ACC112 (cell line): ENCODE results near the gene ORC4.

Source experiments
- H2AFZ ChIP-seq: fragments of 200-600 bp; sonication (generic); one replicate; pipeline ENCODE4 v1.6.0; 2017; ENCODE audit warnings: antibody characterized with exemption, low read length; ENCODE audit not compliant: unreplicated experiment
- H3K27ac ChIP-seq: fragments of 200-600 bp; sonication (generic); 2 replicates; pipeline ENCODE4 v1.5.1; 2014; ENCODE audit warnings: low read depth, mild to moderate bottlenecking, antibody characterized with exemption, low read length, moderate library complexity
- H3K27me3 ChIP-seq: fragments of 200-600 bp; sonication (generic); 2 replicates; pipeline ENCODE4 v1.6.1; 2014; ENCODE audit warnings: mild to moderate bottlenecking, antibody characterized with exemption, low read length, moderate library complexity, mixed read lengths; ENCODE audit not compliant: insufficient read depth
- H3K36me3 ChIP-seq: fragments of 200-600 bp; sonication (generic); 2 replicates; pipeline ENCODE4 v1.6.1; 2016; ENCODE audit warnings: mild to moderate bottlenecking, antibody characterized with exemption, low read length, moderate library complexity, mixed read lengths; ENCODE audit not compliant: insufficient read depth
- H3K4me1 ChIP-seq: fragments of 200-600 bp; sonication (generic); one replicate; pipeline ENCODE4 v1.6.1; 2016; ENCODE audit warnings: low read length, mixed read lengths; ENCODE audit not compliant: insufficient read depth, unreplicated experiment, control insufficient read depth
- H3K4me3 ChIP-seq: fragments of 200-600 bp; sonication (generic); 2 replicates; pipeline ENCODE4 v1.5.1; 2014; ENCODE audit warnings: mild to moderate bottlenecking, low read depth, low read length
- H3K79me2 ChIP-seq: fragments of 200-600 bp; sonication (generic); one replicate; pipeline ENCODE4 v1.6.0; 2016; ENCODE audit warnings: low read length; ENCODE audit not compliant: control insufficient read depth, unreplicated experiment, insufficient read depth

ORC4 gene

GRCh38 chr2:148042219-148042618, 21.7 kb upstream of the ORC4 start:
- H3K27me3 ChIP-seq, result no peaks in the 10 kb centered on the region
- H2AFZ ChIP-seq, result no peak overlapping the region
- peaks cover 6% of the 10 kb centered on the region for H3K4me1 ChIP-seq
- no peak overlapping the region for H3K4me3 ChIP-seq
- H3K36me3 ChIP-seq, result 0 out of 2 replicates have a peak, but pooled peaks cover 3% of the 10 kb centered on the region
- peaks cover 13% of the 10 kb centered on the region for H3K79me2 ChIP-seq
- H3K27ac ChIP-seq, result no peak overlapping the region

DNA sequence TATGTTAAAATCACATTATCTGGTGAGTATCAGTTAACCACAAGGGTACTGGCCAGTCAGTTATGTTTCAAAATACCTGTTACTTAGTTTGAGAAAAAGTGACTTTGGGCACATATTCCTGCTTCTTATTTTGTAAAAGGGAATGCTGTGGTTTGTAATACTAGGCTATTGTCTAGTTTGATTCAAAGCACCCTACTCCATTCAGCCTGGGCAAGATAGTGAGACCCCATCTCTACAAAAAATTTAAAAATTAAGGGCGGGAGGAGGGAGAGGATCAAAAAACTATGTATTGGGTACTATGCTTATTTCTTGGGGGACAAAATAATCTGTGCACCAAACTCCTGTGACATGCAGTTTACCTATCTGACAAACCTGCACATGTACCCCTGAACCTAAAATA, 19.2 kb upstream of the ORC4 start:
- Histone ChIP-seq H3K4me1 (peaks cover 6% of the 10 kb centered on the region), H3K79me2 (peaks cover 19% of the 10 kb centered on the region), H3K27me3 (no peaks in the 10 kb centered on the region), H3K4me3 (no peak overlapping the region), H2AFZ (no peak overlapping the region), H3K36me3 (0 out of 2 replicates have a peak, but pooled peaks cover 3% of the 10 kb centered on the region), H3K27ac (no peak overlapping the region)

DNA sequence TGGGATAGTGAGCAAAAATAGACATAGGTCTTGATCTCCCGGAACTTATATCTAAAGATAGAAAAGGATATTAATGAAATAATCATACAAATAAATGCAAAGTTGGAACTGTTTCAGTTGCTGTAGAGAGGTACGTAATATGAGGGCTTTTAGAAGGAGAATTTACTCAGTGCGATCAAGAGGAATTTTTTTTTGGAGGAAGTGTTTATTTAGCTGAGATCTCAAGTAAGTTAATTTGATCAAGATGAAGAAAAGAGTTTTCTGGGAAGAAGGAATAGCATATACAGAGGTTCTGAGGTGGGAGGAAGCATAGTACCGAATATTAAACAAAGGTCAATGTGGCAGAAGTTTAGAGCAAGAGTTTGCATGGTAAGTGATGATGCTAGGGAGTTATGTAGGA, 11.7 kb upstream of the ORC4 start:
- Histone ChIP-seq H3K27me3 (no peaks in the 10 kb centered on the region), H3K36me3 (no peaks in the 10 kb centered on the region), H3K4me3 (no peak overlapping the region), H3K27ac (no peak overlapping the region), H2AFZ (no peak overlapping the region), H3K79me2 (peaks cover 31% of the 10 kb centered on the region), H3K4me1 (peaks cover 9% of the 10 kb centered on the region)

GRCh38 chr2:148031152-148031551, 10.6 kb upstream of the ORC4 start:
- no peak overlapping the region for H3K4me3 ChIP-seq
- H3K36me3 ChIP-seq, result no peaks in the 10 kb centered on the region
- no peak overlapping the region for H3K27ac ChIP-seq
- H3K27me3 ChIP-seq, result no peaks in the 10 kb centered on the region
- peaks cover 32% of the 10 kb centered on the region for H3K79me2 ChIP-seq
- H3K4me1 ChIP-seq, result peaks cover 9% of the 10 kb centered on the region
- no peak overlapping the region for H2AFZ ChIP-seq

GRCh38 chr2:148028781-148029180, 8.2 kb upstream of the ORC4 start:
- H3K4me1 ChIP-seq, result peaks cover 15% of the 10 kb centered on the region
- H3K27ac ChIP-seq, result no peak overlapping the region
- H3K4me3 ChIP-seq, result no peak overlapping the region
- no peaks in the 10 kb centered on the region for H3K27me3 ChIP-seq
- peaks cover 47% of the 10 kb centered on the region for H3K79me2 ChIP-seq
- no peaks in the 10 kb centered on the region for H3K36me3 ChIP-seq
- H2AFZ ChIP-seq, result no peak overlapping the region

GRCh38 chr2:148027822-148028221, 7.3 kb upstream of the ORC4 start:
- Histone ChIP-seq H2AFZ (no peak overlapping the region), H3K4me3 (no peak overlapping the region), H3K27ac (no peak overlapping the region), H3K4me1 (peaks cover 21% of the 10 kb centered on the region), H3K27me3 (no peaks in the 10 kb centered on the region), H3K79me2 (peaks cover 56% of the 10 kb centered on the region), H3K36me3 (no peaks in the 10 kb centered on the region)

GRCh38 chr2:148026573-148026972, 6.0 kb upstream of the ORC4 start:
- Histone ChIP-seq H3K36me3 (no peaks in the 10 kb centered on the region), H3K27me3 (no peaks in the 10 kb centered on the region), H3K4me3 (no peak overlapping the region), H2AFZ (no peak overlapping the region), H3K27ac (no peak overlapping the region), H3K4me1 (peaks cover 21% of the 10 kb centered on the region), H3K79me2 (peaks cover 65% of the 10 kb centered on the region)

- no peaks in the 10 kb centered on the region for H3K36me3 ChIP-seq
- no peak overlapping the region for H3K27ac ChIP-seq
- H3K4me3 ChIP-seq, result peak overlapping the region; percentile 97
- H2AFZ ChIP-seq, result no peak overlapping the region
- H3K79me2 ChIP-seq, result peaks cover 78% of the 10 kb centered on the region
- peaks cover 26% of the 10 kb centered on the region for H3K4me1 ChIP-seq
- no peaks in the 10 kb centered on the region for H3K27me3 ChIP-seq
These were observed 3.3 kb upstream of the ORC4 start for GRCh38 chr2:148023861-148024260.

DNA sequence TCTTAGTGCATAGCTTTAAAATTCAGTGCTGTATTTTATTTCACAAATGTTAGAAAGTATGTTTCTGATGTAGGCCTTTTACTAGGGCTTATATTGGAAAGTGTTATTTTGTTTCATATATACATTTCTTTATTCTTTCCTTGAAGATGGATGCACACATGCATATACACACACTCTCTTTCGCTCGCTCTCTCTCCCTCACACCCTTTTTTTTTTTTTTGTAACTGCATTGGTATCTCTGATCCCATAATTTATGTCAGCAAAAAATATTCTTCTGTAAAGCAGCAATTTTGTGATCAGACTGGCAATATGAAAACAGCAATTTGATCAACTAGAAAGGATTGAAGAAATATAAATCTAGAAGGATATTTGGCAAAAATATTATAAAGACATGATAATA, 2.3 kb upstream of the ORC4 start:
- H3K36me3 ChIP-seq, result no peaks in the 10 kb centered on the region
- H2AFZ ChIP-seq, result no peak overlapping the region
- H3K27me3 ChIP-seq, result no peaks in the 10 kb centered on the region
- peaks cover 27% of the 10 kb centered on the region for H3K4me1 ChIP-seq
- peaks cover 81% of the 10 kb centered on the region for H3K79me2 ChIP-seq
- no peak overlapping the region for H3K27ac ChIP-seq
- peak overlapping the region; percentile 97 for H3K4me3 ChIP-seq

DNA sequence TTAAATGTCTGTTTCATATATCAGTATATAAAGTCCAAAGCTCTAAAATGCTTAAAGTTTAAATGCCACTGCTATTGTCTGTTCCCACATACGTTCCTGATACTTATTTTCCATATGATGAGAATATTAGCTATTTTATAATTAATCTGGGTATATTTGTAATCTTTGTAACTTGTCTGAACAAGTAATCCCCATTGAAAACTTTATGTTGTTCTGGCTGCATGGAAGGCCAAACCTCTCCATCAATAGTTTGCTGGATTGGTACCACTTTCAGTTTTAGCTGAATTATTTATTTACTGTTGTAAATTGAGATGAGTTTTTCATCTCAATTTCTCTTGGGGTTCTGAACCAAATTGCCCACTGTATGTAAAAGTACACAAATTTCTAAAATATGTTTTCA, 1.8 kb upstream of the ORC4 start:
- Histone ChIP-seq H3K4me1 (peaks cover 22% of the 10 kb centered on the region), H3K79me2 (peaks cover 81% of the 10 kb centered on the region), H3K27me3 (no peaks in the 10 kb centered on the region), H3K27ac (peak overlapping the region; percentile 71; the same call in 1 of the 2 replicates), H2AFZ (no peak overlapping the region), H3K4me3 (peak overlapping the region; percentile 97), H3K36me3 (no peaks in the 10 kb centered on the region)

GRCh38 chr2:148021886-148022285, 1.3 kb upstream of the ORC4 start:
- peak overlapping the region; percentile 97 for H3K4me3 ChIP-seq
- H3K4me1 ChIP-seq, result peaks cover 21% of the 10 kb centered on the region
- H3K79me2 ChIP-seq, result peaks cover 85% of the 10 kb centered on the region
- peak overlapping the region; percentile 71 for H3K27ac ChIP-seq
- H2AFZ ChIP-seq, result peak overlapping the region; percentile 86
- no peaks in the 10 kb centered on the region for H3K27me3 ChIP-seq
- no peaks in the 10 kb centered on the region for H3K36me3 ChIP-seq
